ENCODE data around the gene ZNF614. TPM values are rescaled to one million over a fixed set of nuclear protein-coding genes. Genes with fewer than 3 reads are reported as not detected.
"Not testable (repeated sequence)": the region's sequence is repeated elsewhere in the genome, so short reads cannot be mapped to it uniquely, and the experiment has no call there.

ZNF614 gene
- total RNA-seq, 1 donor from 2014 or later: 9.9 TPM

- intact Hi-C loops (cut with micrococcal nuclease): no loop called here
These were observed 34.8 kb downstream of the ZNF614 start for GRCh38 chr19:51993422-51993821.

DNA sequence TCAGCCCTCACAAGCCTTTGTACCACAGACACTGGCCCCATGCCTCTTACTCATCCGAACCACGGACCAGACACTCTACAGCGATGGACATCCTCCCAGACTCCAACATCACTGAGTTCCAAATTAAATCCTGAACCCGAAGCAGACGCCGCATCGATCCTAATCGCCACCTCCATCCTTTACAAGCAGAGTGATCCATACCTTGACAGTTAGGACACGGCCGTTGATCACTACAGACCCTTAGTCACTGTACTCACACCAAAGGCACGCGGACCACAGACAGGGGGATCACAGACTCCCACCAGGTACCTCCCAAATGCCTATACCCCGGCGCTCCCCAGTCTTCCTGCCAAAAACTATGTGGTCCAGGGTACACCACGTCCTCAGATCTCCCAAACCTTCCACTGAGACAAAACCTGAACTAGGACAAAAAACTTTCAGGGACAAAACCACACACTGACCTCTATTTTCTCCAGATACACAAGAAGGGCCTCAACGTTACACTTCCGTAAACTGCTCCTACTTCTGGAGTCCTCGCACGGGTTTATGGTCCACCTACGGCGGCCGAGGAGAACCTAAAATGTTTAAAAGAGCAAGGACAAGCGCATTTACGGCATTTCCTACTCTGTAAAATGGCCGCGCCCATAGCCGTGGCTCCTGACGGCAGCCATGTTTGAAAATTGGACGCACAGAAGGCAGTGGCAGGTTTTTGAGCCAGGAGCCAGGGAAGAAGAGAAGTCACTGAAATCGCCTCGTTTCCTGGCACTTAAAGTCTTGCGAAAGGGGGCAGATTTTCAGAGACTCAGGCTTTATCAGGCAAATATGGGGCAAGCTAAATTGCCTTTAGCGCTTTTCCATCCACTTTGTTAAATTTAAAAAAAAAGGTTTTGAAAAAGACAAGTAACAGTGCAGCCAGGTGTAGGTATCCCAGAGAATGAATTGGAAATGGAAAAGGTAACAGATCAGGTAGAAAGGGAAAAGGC lies 41.6 kb downstream of the ZNF614 start, which contains the start of gene ZNF350:
Gene ZNF350 (minus strand): TSS at position 532 of the 983 bp plus-strand sequence. CDS start 12,480 bp downstream, outside the sequence.
- intact Hi-C loops (cut with micrococcal nuclease): loop anchor here (1.0 kb wide), 6 partner anchors 22 to 204 kb away; partner anchors contain the start of genes PPP2R1A, ZNF613, ZNF614 and ZNF615

DNA sequence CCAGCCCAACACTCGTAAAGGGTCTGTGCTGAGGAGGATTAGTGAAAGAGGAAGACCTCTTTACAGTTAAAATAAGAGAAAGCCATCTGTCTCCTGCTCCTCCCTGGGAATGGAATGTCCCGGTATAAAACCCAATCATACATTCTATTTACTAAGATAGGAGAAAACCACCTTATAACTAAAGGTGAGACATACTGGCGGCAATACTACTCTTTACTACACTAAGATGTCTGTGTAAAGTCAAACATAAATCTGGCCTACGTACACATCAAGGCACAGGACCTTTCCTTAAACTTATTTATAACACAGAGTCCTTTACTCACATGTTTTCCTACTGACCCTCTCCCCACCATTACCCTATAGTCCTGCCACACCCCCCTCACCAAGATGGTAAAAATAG lies 44.8 kb downstream of the ZNF614 start:
- intact Hi-C loops (cut with micrococcal nuclease): no loop called here

GRCh38 chr19:51980926-51981325 lies 47.3 kb downstream of the ZNF614 start:
- intact Hi-C loops (cut with micrococcal nuclease): not testable (repeated sequence)

GRCh38 chr19:51980116-51980736 lies 48.0 kb downstream of the ZNF614 start:
- intact Hi-C loops (cut with micrococcal nuclease): no loop called here

DNA sequence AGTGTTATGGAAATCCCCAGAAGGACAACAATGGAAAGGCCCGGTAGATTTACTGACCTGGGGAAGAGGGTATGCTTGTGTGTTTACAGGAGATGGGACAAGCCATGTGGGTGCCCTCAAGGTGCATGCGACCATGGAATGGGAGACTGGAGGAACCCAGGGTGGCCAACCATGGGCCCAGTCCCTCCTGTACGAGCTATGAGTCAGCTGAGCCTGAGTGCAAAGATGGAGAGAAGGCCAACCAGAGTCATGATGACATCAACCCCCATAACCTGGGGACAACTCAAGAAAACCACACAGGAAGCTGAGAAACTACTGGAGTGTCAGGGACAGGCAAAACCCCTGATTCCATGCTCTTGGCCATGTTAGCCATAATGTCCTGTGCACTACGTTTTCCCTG lies 49.3 kb downstream of the ZNF614 start:
- intact Hi-C loops (cut with micrococcal nuclease): no loop called here

DNA sequence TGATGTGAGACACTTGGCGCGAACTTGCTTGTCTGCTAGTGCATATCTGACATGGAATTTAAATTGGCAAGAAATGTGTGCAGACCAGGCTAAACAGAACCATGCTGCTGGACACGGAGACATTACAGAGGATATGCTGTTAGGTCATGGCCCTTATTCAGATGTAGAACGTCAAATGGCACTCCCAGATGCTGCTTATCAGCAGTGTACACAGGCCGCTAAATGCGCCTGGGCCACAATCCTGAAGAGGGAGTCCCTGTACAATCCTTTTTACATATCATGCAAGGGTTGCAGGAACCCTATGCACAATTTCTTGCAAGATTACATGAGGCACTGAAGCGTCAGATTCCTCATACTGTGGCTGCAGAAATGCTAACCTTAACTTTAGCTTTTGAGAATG lies 50.8 kb downstream of the ZNF614 start:
- intact Hi-C loops (cut with micrococcal nuclease): no loop called here

DNA sequence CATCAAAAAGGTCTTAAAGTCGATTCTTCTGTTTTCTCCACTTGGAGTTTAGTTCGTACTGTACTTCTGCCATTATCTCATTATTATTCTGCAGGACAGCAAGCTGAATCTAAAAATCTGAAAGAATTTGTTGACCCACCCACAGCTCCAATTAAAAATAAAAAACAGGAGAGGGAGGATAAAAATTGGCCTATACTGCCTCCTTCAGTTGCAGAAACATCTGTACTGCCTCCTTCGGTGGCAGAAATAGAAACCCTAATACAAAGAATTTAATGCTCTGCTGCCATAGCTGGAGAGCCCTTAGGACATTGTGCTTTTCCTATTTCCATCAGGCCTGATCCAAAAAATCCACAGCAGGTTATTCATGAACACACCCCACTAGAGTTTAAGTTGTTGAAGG lies 51.3 kb downstream of the ZNF614 start:
- intact Hi-C loops (cut with micrococcal nuclease): no loop called here

- intact Hi-C loops (cut with micrococcal nuclease): not testable (repeated sequence)
These were observed 52.4 kb downstream of the ZNF614 start for GRCh38 chr19:51975787-51976186.

- intact Hi-C loops (cut with micrococcal nuclease): no loop called here
These were observed 56.6 kb downstream of the ZNF614 start for GRCh38 chr19:51971624-51972023.

GRCh38 chr19:51970718-51971117 lies 57.5 kb downstream of the ZNF614 start:
- intact Hi-C loops (cut with micrococcal nuclease): no loop called here

- intact Hi-C loops (cut with micrococcal nuclease): no loop called here
These were observed 62.6 kb downstream of the ZNF614 start for GRCh38 chr19:51965583-51965982.

Other genes with a start within 250 kb of the ZNF614 start
- not detected in 2 replicates for gene FPR3, start 233.2 kb downstream of the ZNF614 start, total RNA-seq
- 7.3 and 8.2 TPM in 2 replicates for gene ZNF577, start 140.4 kb downstream of the ZNF614 start, total RNA-seq
- 11.3 and 11.7 TPM in 2 replicates for gene ZNF649, start 123.4 kb downstream of the ZNF614 start, total RNA-seq
- 5.2 and 5.5 TPM in 2 replicates for gene ZNF613, start 100.9 kb downstream of the ZNF614 start, total RNA-seq
- 13.5 and 14.0 TPM in 2 replicates for gene ZNF350, start 41.5 kb downstream of the ZNF614 start, total RNA-seq
- gene ZNF615, start 20.2 kb downstream of the ZNF614 start, total RNA-seq: 9.4 and 10.2 TPM in 2 replicates
- gene ZNF432, start 20.5 kb upstream of the ZNF614 start, total RNA-seq: 12.9 and 16.8 TPM in 2 replicates
- 23.1 and 27.0 TPM in 2 replicates for gene ZNF841, start 67.4 kb upstream of the ZNF614 start, total RNA-seq
- 4.8 and 5.1 TPM in 2 replicates for gene ZNF616, start 111.6 kb upstream of the ZNF614 start, total RNA-seq
- gene ZNF836, start 143.2 kb upstream of the ZNF614 start, total RNA-seq: 15.4 and 17.5 TPM in 2 replicates
- 203 and 217 TPM in 2 replicates for gene PPP2R1A, start 161.7 kb upstream of the ZNF614 start, total RNA-seq
- 15.9 and 18.4 TPM in 2 replicates for gene ZNF766, start 241.2 kb upstream of the ZNF614 start, total RNA-seq

Data from T-helper 1 cell treated with Interleukin-12 subunit alpha and Interleukin-12 subunit beta and Interleukin-4 antibody, amounts not matched to agents 30 ng/mL and 1 ng/mL, for 36 hours (primary cell).